Measurements from ENCODE around the gene ACSL1. TPM values are rescaled to one million over a fixed set of nuclear protein-coding genes. Genes with fewer than 3 reads are reported as not detected.

The ACSL1 gene
- polyA plus RNA-seq, 2 of the 4 experiments (the other 2 are of a cell fraction) = 10.0 to 12.4 TPM

DNA sequence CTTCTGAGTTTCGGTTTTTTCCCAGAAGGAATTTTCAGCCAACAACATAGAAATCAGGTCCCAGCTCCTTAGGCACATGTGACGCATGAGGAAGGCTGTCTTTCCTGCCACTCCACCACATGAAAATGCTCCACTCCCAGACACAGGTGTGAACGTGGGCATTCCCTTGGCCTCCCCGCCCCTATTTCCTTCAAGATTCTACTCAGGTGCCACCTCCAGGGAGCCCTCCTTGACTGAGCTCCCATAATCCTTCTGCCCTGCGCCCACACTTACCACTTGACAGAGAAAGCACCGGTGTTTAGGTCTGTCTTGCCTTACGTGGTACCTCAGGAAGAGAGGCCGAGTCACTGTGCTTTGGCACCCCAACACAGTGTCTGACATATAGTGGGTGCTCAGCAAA is 47.4 kb downstream of the ACSL1 start:
- 76% methylated on average over 8 of the region's 8 CpGs for WGBS (ENCODE audit: missing lambda C conversion rate)
- no peak overlapping the region for H3K4me2 ChIP-seq
- H3K4me1 ChIP-seq = no peaks in the 10 kb centered on the region
- CTCF ChIA-PET = interaction anchor here (1.7 kb wide), 1 partner anchor 33 kb away, joined by 4 read pairs; no protein-coding TSS in a partner anchor
- POLR2A ChIA-PET = no interaction called here
- no peak overlapping the region for H3K4me3 ChIP-seq
- FAIRE-seq = no peak
- no peak for TF ChIP-seq RNF2 (IDR thresholded peaks at IDR 0.05; ENCODE audit: borderline replicate concordance, low read depth)
- TF ChIP-seq ZSCAN20 (CRISPR knock-in tag; IDR thresholded peaks at IDR 0.05) = no peak
- peak; percentile 3 for TF ChIP-seq ZFP36 (IDR thresholded peaks at IDR 0.05; ENCODE audit: borderline replicate concordance, partially characterized antibody)
- TF ChIP-seq POLR2A (IDR thresholded peaks at IDR 0.05; ENCODE audit: low read length) = no peak
- no peak for DNase-seq (ENCODE audit: low read depth in 1 of 2, low spot score in 1 of 2)
- H3K27ac ChIP-seq = no peak overlapping the region
- no peak for ATAC-seq
- H3K9me3 ChIP-seq = no peaks in the 10 kb centered on the region

DNA sequence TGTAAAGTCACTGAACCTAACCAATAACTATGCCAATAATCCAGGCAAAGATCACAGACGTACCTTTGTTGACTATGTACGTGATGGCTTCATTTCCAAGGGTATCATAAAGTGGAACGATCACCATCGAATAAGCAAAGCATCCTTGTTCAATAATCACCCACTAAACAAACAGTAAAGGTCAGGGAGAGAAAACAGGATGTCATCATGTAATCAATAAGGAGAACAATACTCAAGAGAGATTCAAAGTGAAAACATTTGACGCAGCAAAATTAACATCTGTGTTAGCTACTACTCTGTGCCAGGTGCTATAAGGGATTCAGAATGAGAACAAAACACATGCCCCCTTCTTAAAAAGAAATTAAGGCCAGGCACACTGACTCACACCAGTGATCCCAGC is 48.9 kb downstream of the ACSL1 start:
- no peak overlapping the region for H3K4me3 ChIP-seq
- DNase-seq (ENCODE audit: low read depth in 1 of 2, low spot score in 1 of 2) (no peak), FAIRE-seq (no peak), ATAC-seq (no peak)
- no peak overlapping the region for H3K27ac ChIP-seq
- ChIA-PET POLR2A (no interaction called here), CTCF (no interaction called here)
- WGBS (ENCODE audit: missing lambda C conversion rate) = 83% methylated on average over 5 of the region's 5 CpGs
- no peaks in the 10 kb centered on the region for H3K4me1 ChIP-seq
- no peak overlapping the region for H3K4me2 ChIP-seq
- H3K9me3 ChIP-seq = no peaks in the 10 kb centered on the region
- TF ChIP-seq CEBPB (IDR thresholded peaks at IDR 0.05) (no peak), BHLHE40 (IDR thresholded peaks at IDR 0.05; ENCODE audit: low read depth, low read length) (no peak), RAD21 (conservative IDR thresholded peaks at IDR 0.05 in 1 of 2, IDR thresholded peaks at IDR 0.05 in 1 of 2) (no peak), EHMT2 (IDR thresholded peaks at IDR 0.05; ENCODE audit: low read depth) (no peak), FOSL2 (IDR thresholded peaks at IDR 0.05) (no peak), FOSL2 (CRISPR knock-in tag; IDR thresholded peaks at IDR 0.05) (no peak), NPAS2 (CRISPR knock-in tag; IDR thresholded peaks at IDR 0.05; ENCODE audit: borderline replicate concordance) (no peak), PHF8 (IDR thresholded peaks at IDR 0.05; ENCODE audit: borderline replicate concordance, low read depth) (no peak), JUNB (IDR thresholded peaks at IDR 0.05) (no peak), ESRRA (IDR thresholded peaks at IDR 0.05; ENCODE audit: borderline replicate concordance, low read length) (no peak), ZSCAN20 (CRISPR knock-in tag; IDR thresholded peaks at IDR 0.05) (no peak), ZFP36 (IDR thresholded peaks at IDR 0.05; ENCODE audit: borderline replicate concordance, partially characterized antibody) (no peak), FOSB (CRISPR knock-in tag; IDR thresholded peaks at IDR 0.05) (no peak), SREBF2 (IDR thresholded peaks at IDR 0.05) (no peak)
- TF ChIP-seq, protein P1, sequence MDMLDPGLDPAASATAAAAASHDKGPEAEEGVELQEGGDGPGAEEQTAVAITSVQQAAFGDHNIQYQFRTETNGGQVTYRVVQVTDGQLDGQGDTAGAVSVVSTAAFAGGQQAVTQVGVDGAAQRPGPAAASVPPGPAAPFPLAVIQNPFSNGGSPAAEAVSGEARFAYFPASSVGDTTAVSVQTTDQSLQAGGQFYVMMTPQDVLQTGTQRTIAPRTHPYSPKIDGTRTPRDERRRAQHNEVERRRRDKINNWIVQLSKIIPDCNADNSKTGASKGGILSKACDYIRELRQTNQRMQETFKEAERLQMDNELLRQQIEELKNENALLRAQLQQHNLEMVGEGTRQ (IDR thresholded peaks at IDR 0.05) = no peak
- TF ChIP-seq, protein P2, sequence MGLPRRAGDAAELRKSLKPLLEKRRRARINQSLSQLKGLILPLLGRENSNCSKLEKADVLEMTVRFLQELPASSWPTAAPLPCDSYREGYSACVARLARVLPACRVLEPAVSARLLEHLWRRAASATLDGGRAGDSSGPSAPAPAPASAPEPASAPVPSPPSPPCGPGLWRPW (IDR thresholded peaks at IDR 0.05) = no peak
- TF ChIP-seq, protein P3, sequence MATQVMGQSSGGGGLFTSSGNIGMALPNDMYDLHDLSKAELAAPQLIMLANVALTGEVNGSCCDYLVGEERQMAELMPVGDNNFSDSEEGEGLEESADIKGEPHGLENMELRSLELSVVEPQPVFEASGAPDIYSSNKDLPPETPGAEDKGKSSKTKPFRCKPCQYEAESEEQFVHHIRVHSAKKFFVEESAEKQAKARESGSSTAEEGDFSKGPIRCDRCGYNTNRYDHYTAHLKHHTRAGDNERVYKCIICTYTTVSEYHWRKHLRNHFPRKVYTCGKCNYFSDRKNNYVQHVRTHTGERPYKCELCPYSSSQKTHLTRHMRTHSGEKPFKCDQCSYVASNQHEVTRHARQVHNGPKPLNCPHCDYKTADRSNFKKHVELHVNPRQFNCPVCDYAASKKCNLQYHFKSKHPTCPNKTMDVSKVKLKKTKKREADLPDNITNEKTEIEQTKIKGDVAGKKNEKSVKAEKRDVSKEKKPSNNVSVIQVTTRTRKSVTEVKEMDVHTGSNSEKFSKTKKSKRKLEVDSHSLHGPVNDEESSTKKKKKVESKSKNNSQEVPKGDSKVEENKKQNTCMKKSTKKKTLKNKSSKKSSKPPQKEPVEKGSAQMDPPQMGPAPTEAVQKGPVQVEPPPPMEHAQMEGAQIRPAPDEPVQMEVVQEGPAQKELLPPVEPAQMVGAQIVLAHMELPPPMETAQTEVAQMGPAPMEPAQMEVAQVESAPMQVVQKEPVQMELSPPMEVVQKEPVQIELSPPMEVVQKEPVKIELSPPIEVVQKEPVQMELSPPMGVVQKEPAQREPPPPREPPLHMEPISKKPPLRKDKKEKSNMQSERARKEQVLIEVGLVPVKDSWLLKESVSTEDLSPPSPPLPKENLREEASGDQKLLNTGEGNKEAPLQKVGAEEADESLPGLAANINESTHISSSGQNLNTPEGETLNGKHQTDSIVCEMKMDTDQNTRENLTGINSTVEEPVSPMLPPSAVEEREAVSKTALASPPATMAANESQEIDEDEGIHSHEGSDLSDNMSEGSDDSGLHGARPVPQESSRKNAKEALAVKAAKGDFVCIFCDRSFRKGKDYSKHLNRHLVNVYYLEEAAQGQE (IDR thresholded peaks at IDR 0.05) = no peak
- TF ChIP-seq, protein P4, sequence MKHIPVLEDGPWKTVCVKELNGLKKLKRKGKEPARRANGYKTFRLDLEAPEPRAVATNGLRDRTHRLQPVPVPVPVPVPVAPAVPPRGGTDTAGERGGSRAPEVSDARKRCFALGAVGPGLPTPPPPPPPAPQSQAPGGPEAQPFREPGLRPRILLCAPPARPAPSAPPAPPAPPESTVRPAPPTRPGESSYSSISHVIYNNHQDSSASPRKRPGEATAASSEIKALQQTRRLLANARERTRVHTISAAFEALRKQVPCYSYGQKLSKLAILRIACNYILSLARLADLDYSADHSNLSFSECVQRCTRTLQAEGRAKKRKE (CRISPR knock-in tag; IDR thresholded peaks at IDR 0.05; ENCODE audit: low read depth) = no peak

All from A549 (cell line).